DMS 273 treated with DMSO at 0.1 percent for 48 hours (cell line): Measurements from ENCODE around the gene WDR72.
"Not testable (repeated sequence)": the region's sequence is repeated elsewhere in the genome, so short reads cannot be mapped to it uniquely, and the experiment has no call there.

ENCODE experiments used
- DNase-seq: peaks from one replicate; lab custom pipeline; 2025; lab: John Stamatoyannopoulos, UW

The WDR72 gene

GRCh38 chr15:53709821-53710220, 49.6 kb downstream of the WDR72 start:
- no peak for DNase-seq

- DNase-seq, result no peak
Measured at GRCh38 chr15:53695365-53695764, 64.1 kb downstream of the WDR72 start.

GRCh38 chr15:53694476-53694874, 65.0 kb downstream of the WDR72 start:
- DNase-seq, result no peak

- DNase-seq, result no peak
Measured at GRCh38 chr15:53693729-53694475, 65.6 kb downstream of the WDR72 start.

- DNase-seq, result not testable (repeated sequence)
Measured at GRCh38 chr15:53684162-53684561, 75.3 kb downstream of the WDR72 start.

- no peak for DNase-seq
Measured at GRCh38 chr15:53681056-53681455, 78.4 kb downstream of the WDR72 start.

GRCh38 chr15:53675832-53676231, 83.6 kb downstream of the WDR72 start:
- no peak for DNase-seq

GRCh38 chr15:53671545-53671944, 87.9 kb downstream of the WDR72 start:
- DNase-seq, result no peak

GRCh38 chr15:53670701-53671100, 88.8 kb downstream of the WDR72 start:
- DNase-seq, result no peak

GRCh38 chr15:53665930-53666329, 93.5 kb downstream of the WDR72 start:
- DNase-seq, result no peak

GRCh38 chr15:53658827-53659555, 100.5 kb downstream of the WDR72 start:
- DNase-seq, result no peak

GRCh38 chr15:53658255-53658654, 101.2 kb downstream of the WDR72 start:
- no peak for DNase-seq

GRCh38 chr15:53648934-53649333, 110.5 kb downstream of the WDR72 start:
- DNase-seq, result no peak

- no peak for DNase-seq
Measured at GRCh38 chr15:53644660-53645059, 114.8 kb downstream of the WDR72 start.

- no peak for DNase-seq
Measured at GRCh38 chr15:53634517-53635106, 124.9 kb downstream of the WDR72 start.

GRCh38 chr15:53627279-53627678, 132.2 kb downstream of the WDR72 start:
- DNase-seq, result no peak

- no peak for DNase-seq
Measured at GRCh38 chr15:53625962-53626845, 133.3 kb downstream of the WDR72 start.

- no peak for DNase-seq
Measured at GRCh38 chr15:53625260-53625659, 134.2 kb downstream of the WDR72 start.

GRCh38 chr15:53618461-53618860, 141.0 kb downstream of the WDR72 start:
- no peak for DNase-seq

- no peak for DNase-seq
Measured at GRCh38 chr15:53611145-53611920, 148.1 kb downstream of the WDR72 start.

- DNase-seq, result no peak
Measured at GRCh38 chr15:53591041-53591440, 168.4 kb downstream of the WDR72 start.
